Psoas muscle (tissue), 8 donors: ENCODE data around the gene GOLGA6L4. TPM values are rescaled to one million over a fixed set of nuclear protein-coding genes. Genes with fewer than 3 reads are reported as not detected.
A peak's percentile ranks its signal among the peaks of the same experiment; 100 is the strongest.
"Not testable (repeated sequence)": the region's sequence is repeated elsewhere in the genome, so short reads cannot be mapped to it uniquely, and the experiment has no call there.

Source experiments
- ATAC-seq, 4 donors: fragments of 200-7000 bp; cut with Tn5 transposase; one replicate each; pipeline ENCODE4 v1.9.1; 2020; ENCODE audit warnings: moderate library complexity in 3 of 4, mild to moderate bottlenecking in 2 of 4
- DNase-seq, 2 donors: peaks; one replicate each; pipeline ENCODE4 v3.0.0-alpha.2; 2020
- H3K27ac ChIP-seq: fragments of 200-600 bp; one replicate; pipeline ENCODE4 v1.8.0; 2022
- H3K27me3 ChIP-seq, 3 donors: fragments of 200-600 bp in 1 of 3; one replicate each; pipeline versions ENCODE4 v1.6.1 to v1.8.0; 2013 to 2022; ENCODE audit warnings: low read length in 2 of 3, mild to moderate bottlenecking in 2 of 3, moderate library complexity in 1 of 3; ENCODE audit not compliant: insufficient read depth in 3 of 3
- H3K36me3 ChIP-seq, 2 donors: fragments of 200-600 bp in 1 of 2; one replicate each; pipeline versions ENCODE4 v1.6.1 to v1.8.0; 2013 to 2022; ENCODE audit warnings: low read depth in 1 of 2, mild to moderate bottlenecking in 1 of 2, moderate library complexity in 1 of 2; ENCODE audit not compliant: insufficient read depth in 1 of 2
- H3K4me1 ChIP-seq: fragments of 200-600 bp; one replicate; pipeline ENCODE4 v1.8.0; 2022
- H3K4me3 ChIP-seq: fragments of 200-600 bp; one replicate; pipeline ENCODE4 v1.8.0; 2022; ENCODE audit warnings: mild to moderate bottlenecking
- H3K9me3 ChIP-seq: fragments of 200-600 bp; one replicate; pipeline ENCODE4 v1.8.0; 2022
- WGBS, 3 donors: extraction: QIAGEN DNeasy Blood & Tissue Kit; methylation state at CpG; one replicate each; pipeline versions ENCODE4 v1.1.6 to v1.1.7; 2013; 5-methylcytosine and 5-hydroxymethylcytosine counted together
- intact Hi-C, 2 donors: fragments of 100-400 bp; cut with DNase I; formaldehyde crosslinking; loops; one replicate each; pipeline versions ENCODE4 v1.11.0 to v1.14.2; 2022
- long read RNA-seq, 2 donors: library from polyadenylated mRNA; unstranded; transcript quantifications; one replicate each; pipeline ENCODE4 v2.0.0, GENCODE V29; 2021
- polyA plus RNA-seq, 3 donors: library from polyadenylated mRNA; stranded (reverse); fragments of 200-250 nt; gene quantifications; one replicate each; pipeline ENCODE4 v1.2.3, GENCODE V29; 2013
- total RNA-seq, 4 donors: library from RNA; stranded (reverse); fragmentation: NEBNext Ultra II Directional in 2 of 4; extraction: Animal tissue kit (Norgen Biotek cat#: 25700) in 2 of 4; gene quantifications; one replicate each; pipeline versions ENCODE4 v1.2.1 to v1.2.4, GENCODE V29; 2021 to 2023
- donor health status: healthy with polysubstance abuse.
- donor health status: DM: no; HTN: no; CAD: no; lungs with moderate emphysema.
- donor health status: Bipolar disorder and iron deficiency.
- donor health status: healthy.
- donor health status: DM: yes; HTN: yes; CAD: no.
- donor health status: DM: no; HTN: no; CAD: no.
- donor health status: DM: no; HTN: no; CAD: no.
- donor health status: DM: yes; HTN: yes; CAD: no.

The GOLGA6L4 gene, protein sequence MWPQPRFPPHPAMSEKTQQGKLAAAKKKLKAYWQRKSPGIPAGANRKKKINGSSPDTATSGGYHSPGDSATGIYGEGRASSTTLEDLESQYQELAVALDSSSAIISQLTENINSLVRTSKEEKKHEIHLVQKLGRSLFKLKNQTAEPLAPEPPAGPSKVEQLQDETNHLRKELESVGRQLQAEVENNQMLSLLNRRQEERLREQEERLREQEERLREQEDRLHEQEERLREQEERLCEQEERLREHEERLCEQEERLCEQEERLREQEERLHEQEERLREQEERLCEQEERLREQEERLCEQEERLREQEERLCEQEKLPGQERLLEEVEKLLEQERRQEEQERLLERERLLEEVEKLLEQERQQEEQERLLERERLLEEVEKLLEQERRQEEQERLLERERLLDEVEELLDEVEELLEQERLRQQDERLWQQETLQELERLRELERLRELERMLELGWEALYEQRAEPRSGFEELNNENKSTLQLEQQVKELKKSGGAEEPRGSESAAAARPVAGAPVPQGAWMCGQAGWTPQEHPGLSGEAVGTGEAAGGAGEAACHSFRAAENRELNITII
- 1 to 10 TPM in 2 of 4 donors, under 1 TPM in 2; 0.58 to 1.2 (median 0.97) TPM for total RNA-seq
- under 1 TPM; 0.39 to 0.66 (median 0.46) TPM for polyA plus RNA-seq
- long read RNA-seq, donor 1: 0 reads
- long read RNA-seq, donor 2, partial matches to known transcripts: 0 of 2 reads
- long read RNA-seq, donor 2, other reads (novel, unspliced or antisense): 2 of 2 reads

DNA sequence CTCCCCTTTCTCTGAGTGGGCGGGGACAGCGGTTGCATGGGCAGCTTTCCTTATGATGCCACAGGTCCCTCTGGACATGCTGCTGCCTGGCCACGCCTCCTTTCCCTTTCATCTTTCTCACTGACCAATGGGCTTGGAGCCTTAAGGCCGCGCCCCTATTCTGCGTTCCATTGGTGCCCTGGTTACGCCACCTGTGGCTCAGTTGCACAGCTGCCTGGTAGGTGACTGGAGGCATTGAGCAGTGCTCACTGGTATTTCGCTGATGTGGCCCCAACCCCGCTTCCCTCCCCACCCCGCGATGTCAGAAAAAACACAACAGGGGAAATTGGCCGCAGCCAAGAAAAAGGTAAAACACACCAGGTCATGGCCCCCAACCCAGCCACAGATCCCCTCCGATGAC lies at the start of gene GOLGA6L4:
Gene GOLGA6L4 (plus strand): TSS at position 201 of the 400 bp plus-strand sequence. CDS start 62 bp downstream, at position 263.
- H3K36me3 ChIP-seq, intact Hi-C loops, H3K9me3 ChIP-seq, H3K27ac ChIP-seq, H3K4me1 ChIP-seq, DNase-seq, ATAC-seq, H3K27me3 ChIP-seq, H3K4me3 ChIP-seq: not testable (repeated sequence)
- 91% methylated on average over 8 of the region's 13 CpGs; no CpG with 5 or more reads in 2 of the 3 donors for WGBS, 3 donors

DNA sequence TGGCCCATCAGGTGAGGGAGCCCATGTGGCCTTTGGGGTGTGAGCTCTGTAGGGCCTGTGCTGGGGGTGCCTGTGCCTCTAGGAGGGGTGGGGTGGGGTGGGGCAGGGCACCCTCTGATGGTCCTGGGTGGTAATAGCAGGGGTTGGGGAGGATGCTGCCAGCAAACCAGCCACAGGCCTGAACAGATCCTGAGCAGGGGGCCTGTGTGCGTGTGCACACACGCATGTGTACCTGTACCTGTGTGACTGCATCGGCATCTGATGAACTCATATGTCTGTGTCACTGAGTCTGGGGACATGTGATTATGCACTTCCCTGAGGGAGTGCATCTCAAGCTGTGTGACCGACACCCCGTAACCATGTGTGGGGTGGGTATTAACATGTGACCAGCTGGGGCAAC lies 42.6 kb upstream of the GOLGA6L4 start:
- DNase-seq, H3K4me3 ChIP-seq, H3K9me3 ChIP-seq, intact Hi-C loops, H3K4me1 ChIP-seq, H3K27me3 ChIP-seq, H3K27ac ChIP-seq, H3K36me3 ChIP-seq: not testable (repeated sequence)
- ATAC-seq: peak in 1 of 4 donors; percentile 27
- WGBS, 3 donors: no CpG with 5 or more reads among the region's 5 CpGs

DNA sequence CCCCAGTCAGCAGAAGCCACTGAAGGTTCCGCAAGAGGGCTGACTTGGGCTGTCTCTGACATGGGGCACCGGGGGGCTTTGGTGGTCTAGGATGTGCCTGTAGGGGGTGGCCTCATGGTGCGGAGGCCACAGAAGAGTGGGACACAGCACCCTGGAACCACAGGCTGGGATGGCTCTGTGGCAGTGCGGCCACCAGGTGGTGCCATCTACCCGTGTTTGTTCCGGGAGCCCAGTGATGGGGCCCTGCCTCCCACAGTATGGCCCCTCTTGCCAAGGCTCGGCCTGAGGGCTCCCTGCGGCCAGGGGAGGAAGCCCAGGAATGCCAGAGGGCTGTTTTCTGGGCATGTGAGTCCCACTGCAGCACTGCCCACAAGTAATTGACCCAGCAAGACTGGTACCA lies 40.0 kb upstream of the GOLGA6L4 start:
- H3K27ac ChIP-seq, H3K4me1 ChIP-seq, H3K27me3 ChIP-seq, H3K9me3 ChIP-seq, intact Hi-C loops, DNase-seq, H3K4me3 ChIP-seq, H3K36me3 ChIP-seq: not testable (repeated sequence)
- WGBS, 3 donors: no CpG with 5 or more reads among the region's 8 CpGs
- peak; percentile 85 to 98 (median 94) for ATAC-seq

- no CpG with 5 or more reads among the region's 14 CpGs for WGBS, 3 donors
- DNase-seq, H3K4me3 ChIP-seq, H3K9me3 ChIP-seq, H3K4me1 ChIP-seq, H3K27ac ChIP-seq, H3K36me3 ChIP-seq, intact Hi-C loops, H3K27me3 ChIP-seq: not testable (repeated sequence)
- ATAC-seq: peak in 2 of 4 donors; percentile 22 to 31
Measured at GRCh38 chr15:84196530-84197188, 38.9 kb upstream of the GOLGA6L4 start.

DNA sequence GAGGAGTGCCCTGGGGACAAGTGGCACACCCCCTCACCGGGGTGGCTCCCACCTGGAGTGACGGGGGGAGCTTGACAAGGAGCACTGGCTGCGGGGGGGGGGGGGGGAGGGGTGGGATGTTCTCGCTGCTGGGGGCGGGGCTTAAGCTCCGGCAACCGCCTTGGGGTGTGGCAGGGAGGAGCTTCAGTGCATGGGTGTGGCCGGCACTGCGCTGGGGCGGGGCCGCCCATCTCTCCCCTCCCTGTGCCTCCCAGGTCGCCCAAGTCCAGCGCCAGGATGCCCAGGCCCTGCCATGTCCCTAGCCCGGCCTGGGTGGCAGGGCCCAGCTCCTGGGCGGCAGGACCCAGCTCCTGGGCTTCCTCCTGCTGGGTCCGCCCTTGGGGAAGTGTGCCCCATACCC lies 35.7 kb upstream of the GOLGA6L4 start:
- H3K36me3 ChIP-seq, H3K4me3 ChIP-seq, H3K27me3 ChIP-seq, H3K9me3 ChIP-seq, intact Hi-C loops, H3K4me1 ChIP-seq, H3K27ac ChIP-seq, ATAC-seq: not testable (repeated sequence)
- WGBS, 3 donors: 100% methylated on average over 1 of the region's 16 CpGs; no CpG with 5 or more reads in 2 of the 3 donors
- peak in 1 of 2 donors; percentile 38 for DNase-seq

- H3K4me3 ChIP-seq, H3K9me3 ChIP-seq, ATAC-seq, DNase-seq, H3K4me1 ChIP-seq, H3K27me3 ChIP-seq, H3K36me3 ChIP-seq, intact Hi-C loops, H3K27ac ChIP-seq: not testable (repeated sequence)
- WGBS, 3 donors: 38 to 76% methylated on average over 3 of the region's 7 CpGs; no CpG with 5 or more reads in 1 of the 3 donors
Measured at GRCh38 chr15:84246441-84246840, 10.9 kb downstream of the GOLGA6L4 start.
